ENCODE data around the gene CTAGE1.

GRCh38 chr18:22403950-22404349 is 13.8 kb downstream of the CTAGE1 start:
- TF ChIP-seq TEAD4 (IDR thresholded peaks at IDR 0.05): no peak
- TF ChIP-seq TAF1 (IDR thresholded peaks at IDR 0.05; ENCODE audit: low read depth): no peak
- TF ChIP-seq EP300 (IDR thresholded peaks at IDR 0.05; ENCODE audit: borderline replicate concordance): no peak
- no peak for TF ChIP-seq USF1 (IDR thresholded peaks at IDR 0.05)
- no peak for TF ChIP-seq NFIC (IDR thresholded peaks at IDR 0.05)

Measured in Ishikawa (cell line).